HFFc6 (cell line): ENCODE results near the gene RIGI. TPM values are rescaled to one million over a fixed set of nuclear protein-coding genes. Genes with fewer than 3 reads are reported as not detected.
"Not testable (repeated sequence)": the region's sequence is repeated elsewhere in the genome, so short reads cannot be mapped to it uniquely, and the experiment has no call there.

Experiments used
- DNase-seq: peaks from one replicate; pipeline ENCODE4 v3.0.0-alpha.2; 2018
- H3K27ac Mint-ChIP-seq: 2 replicates; pipeline ENCODE4 v1.8.0; 2020; ENCODE audit warnings: mild to moderate bottlenecking, mixed read lengths
- H3K27me3 Mint-ChIP-seq: 2 replicates; pipeline ENCODE4 v1.8.0; 2021; ENCODE audit warnings: mild to moderate bottlenecking, moderate library complexity, mixed read lengths; ENCODE audit not compliant: insufficient read depth
- H3K36me3 Mint-ChIP-seq: 2 replicates; pipeline ENCODE4 v1.8.0; 2021; ENCODE audit warnings: low read depth, mixed read lengths
- H3K4me1 Mint-ChIP-seq: 2 replicates; pipeline ENCODE4 v1.8.0; 2020; ENCODE audit warnings: low read depth, mixed read lengths
- H3K4me3 Mint-ChIP-seq: 2 replicates; pipeline ENCODE4 v1.8.0; 2020; ENCODE audit warnings: mild to moderate bottlenecking, moderate library complexity, mixed read lengths
- H3K9me3 Mint-ChIP-seq: 2 replicates; pipeline ENCODE4 v1.8.0; 2020; ENCODE audit warnings: mild to moderate bottlenecking, mixed read lengths
- CTCF ChIP-seq: fragments of 200-600 bp; sonication (generic); IDR thresholded peaks from 2 replicates; pipeline ENCODE4 v1.5.0; 2021; ENCODE audit warnings: antibody characterized with exemption, mild to moderate bottlenecking
- total RNA-seq, 6 experiments: library from RNA; stranded (reverse); fragmentation: NEBNext Ultra II Directional; extraction: Animal tissue kit (Norgen Biotek cat#: 25700); gene quantifications; 2 replicates in 1 of 6; 3 replicates in 5 of 6; pipeline ENCODE4 v1.2.3, GENCODE V29; 2021

RIGI gene
- total RNA-seq, 6 experiments from 2014 or later = 4.8 to 6.0 (median 5.2) TPM

GRCh38 chr9:32526707-32527048, 682 bp upstream of the RIGI start:
- DNase-seq = no peak
- peaks cover 45% of the 10 kb centered on the region for H3K4me1 Mint-ChIP-seq
- H3K9me3 Mint-ChIP-seq = no peaks in the 10 kb centered on the region
- peak overlapping the region; percentile 83 for H3K27ac Mint-ChIP-seq
- H3K4me3 Mint-ChIP-seq = peak overlapping the region; percentile 93
- TF ChIP-seq CTCF = no peak
- peaks cover 3% of the 10 kb centered on the region for H3K36me3 Mint-ChIP-seq
- H3K27me3 Mint-ChIP-seq = no peaks in the 10 kb centered on the region

- Mint-ChIP-seq H3K36me3 (peaks cover 9% of the 10 kb centered on the region), H3K4me1 (peaks cover 35% of the 10 kb centered on the region), H3K27me3 (no peaks in the 10 kb centered on the region), H3K4me3 (peak overlapping the region; percentile 93), H3K27ac (peak overlapping the region; percentile 83), H3K9me3 (no peaks in the 10 kb centered on the region)
- DNase-seq = no peak
- no peak for TF ChIP-seq CTCF
Measured at GRCh38 chr9:32525709-32526030, 326 bp downstream of the RIGI start.

- peak overlapping the region; percentile 93 for H3K4me3 Mint-ChIP-seq
- peaks cover 9% of the 10 kb centered on the region for H3K36me3 Mint-ChIP-seq
- peak overlapping the region; percentile 83 for H3K27ac Mint-ChIP-seq
- TF ChIP-seq CTCF = no peak
- DNase-seq = no peak
- no peaks in the 10 kb centered on the region for H3K27me3 Mint-ChIP-seq
- peaks cover 35% of the 10 kb centered on the region for H3K4me1 Mint-ChIP-seq
- no peaks in the 10 kb centered on the region for H3K9me3 Mint-ChIP-seq
Measured at GRCh38 chr9:32524892-32525708, 896 bp downstream of the RIGI start.

- not testable (repeated sequence) for H3K27me3 Mint-ChIP-seq, DNase-seq, H3K9me3 Mint-ChIP-seq, H3K36me3 Mint-ChIP-seq
- peak overlapping the region; percentile 93; the same call in 1 of the 2 replicates for H3K4me3 Mint-ChIP-seq
- H3K4me1 Mint-ChIP-seq = peaks cover 35% of the 10 kb centered on the region
- H3K27ac Mint-ChIP-seq = 0 out of 2 replicates have a peak overlapping the region, but pooled peaks have one; percentile 83
Measured at GRCh38 chr9:32524558-32524891, 1.5 kb downstream of the RIGI start.

- DNase-seq = no peak
- Mint-ChIP-seq H3K27ac (no peak overlapping the region), H3K4me1 (peaks cover 35% of the 10 kb centered on the region), H3K4me3 (no peak overlapping the region), H3K9me3 (no peaks in the 10 kb centered on the region), H3K36me3 (peaks cover 9% of the 10 kb centered on the region), H3K27me3 (no peaks in the 10 kb centered on the region)
- no peak for TF ChIP-seq CTCF
Measured at GRCh38 chr9:32523910-32524309, 2.1 kb downstream of the RIGI start.

GRCh38 chr9:32518276-32518675, 7.7 kb downstream of the RIGI start:
- Mint-ChIP-seq H3K27me3 (no peaks in the 10 kb centered on the region; the same call in 1 of the 2 replicates), H3K4me1 (no peaks in the 10 kb centered on the region; the same call in 1 of the 2 replicates), H3K36me3 (peaks cover 51% of the 10 kb centered on the region), H3K9me3 (peaks cover 28% of the 10 kb centered on the region), H3K4me3 (no peak overlapping the region), H3K27ac (no peak overlapping the region)
- no peak for DNase-seq
- TF ChIP-seq CTCF = no peak
